Progenitor cell of endocrine pancreas (in vitro differentiated cells): ENCODE data around the gene RUNX1. TPM values are rescaled to one million over a fixed set of nuclear protein-coding genes. Genes with fewer than 3 reads are reported as not detected.

Source experiments
- DNase-seq: peaks from one replicate; pipeline ENCODE4 v3.0.0; 2021; ENCODE audit warnings: low spot score; ENCODE audit not compliant: unreplicated experiment
- H3K27ac Mint-ChIP-seq: 2 replicates; pipeline ENCODE4 v1.8.0; 2021; ENCODE audit warnings: mild to moderate bottlenecking, moderate library complexity, mixed read lengths
- H3K27me3 Mint-ChIP-seq: 2 replicates; pipeline ENCODE4 v1.8.0; 2021; ENCODE audit warnings: mixed read lengths
- H3K36me3 Mint-ChIP-seq: 2 replicates; pipeline ENCODE4 v1.8.0; 2022; ENCODE audit warnings: mixed read lengths; ENCODE audit not compliant: insufficient read depth
- H3K4me1 Mint-ChIP-seq: 2 replicates; pipeline ENCODE4 v1.8.0; 2021; ENCODE audit warnings: low read depth, mixed read lengths
- H3K4me3 Mint-ChIP-seq: 2 replicates; pipeline ENCODE4 v1.8.0; 2021; ENCODE audit warnings: low read depth, mild to moderate bottlenecking, moderate library complexity, mixed read lengths
- H3K9me3 Mint-ChIP-seq: 2 replicates; pipeline ENCODE4 v1.8.0; 2021; ENCODE audit warnings: low read depth, mixed read lengths
- CTCF ChIP-seq: fragments of 200-600 bp; sonication (generic); IDR thresholded peaks from one replicate; pipeline ENCODE4 v1.5.0; 2021; ENCODE audit warnings: antibody characterized with exemption, mild to moderate bottlenecking; ENCODE audit not compliant: unreplicated experiment
- total RNA-seq: library from RNA; stranded (reverse); gene quantifications from 2 replicates; pipeline ENCODE4 v1.2.1, GENCODE V29; 2021

Gene RUNX1
- total RNA-seq, 1 donor from 2014 or later, result 7.1 TPM

- Mint-ChIP-seq H3K4me3 (no peak overlapping the region), H3K9me3 (no peaks in the 10 kb centered on the region), H3K27me3 (peaks cover 9% of the 10 kb centered on the region), H3K27ac (no peak overlapping the region), H3K4me1 (peaks cover 3% of the 10 kb centered on the region), H3K36me3 (no peaks in the 10 kb centered on the region)
- DNase-seq, result no peak
- no peak for TF ChIP-seq CTCF
These were observed 209.9 kb downstream of the RUNX1 start for GRCh38 chr21:34838956-34839820.

DNA sequence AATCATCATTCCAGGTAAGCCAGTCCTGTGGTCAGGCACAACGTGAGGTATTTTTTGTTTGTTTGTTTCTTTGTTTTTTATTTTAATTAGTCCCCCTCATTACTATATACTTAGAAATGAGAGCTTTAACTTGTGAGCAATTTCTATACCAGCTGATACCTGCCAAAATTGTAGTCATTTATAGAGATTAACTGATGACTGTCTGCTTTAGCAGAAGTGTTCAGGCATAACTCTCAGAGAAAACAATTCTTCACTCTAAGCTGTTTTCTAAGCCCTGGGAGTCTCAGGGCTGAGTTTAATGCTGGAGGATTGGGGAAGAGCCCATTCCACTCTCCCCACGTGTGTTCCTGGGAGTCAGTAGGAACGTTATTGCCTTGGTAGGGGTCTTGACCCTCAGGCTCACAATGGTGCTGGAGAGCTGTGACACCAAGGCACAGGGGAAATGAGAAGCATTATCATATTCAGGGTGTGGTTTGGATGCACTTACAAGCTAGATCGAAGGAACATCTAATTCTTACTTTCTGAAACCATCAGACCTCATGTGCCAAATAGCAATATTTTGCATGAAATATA is 212.1 kb downstream of the RUNX1 start:
- DNase-seq, result no peak
- Mint-ChIP-seq H3K36me3 (no peaks in the 10 kb centered on the region), H3K27ac (no peak overlapping the region), H3K4me3 (no peak overlapping the region), H3K4me1 (no peaks in the 10 kb centered on the region), H3K27me3 (peaks cover 5% of the 10 kb centered on the region), H3K9me3 (no peaks in the 10 kb centered on the region)
- no peak for TF ChIP-seq CTCF

- H3K9me3 Mint-ChIP-seq, result no peaks in the 10 kb centered on the region
- H3K4me3 Mint-ChIP-seq, result no peak overlapping the region
- no peak for TF ChIP-seq CTCF
- H3K27me3 Mint-ChIP-seq, result peaks cover 5% of the 10 kb centered on the region
- H3K4me1 Mint-ChIP-seq, result no peaks in the 10 kb centered on the region
- H3K36me3 Mint-ChIP-seq, result no peaks in the 10 kb centered on the region
- no peak overlapping the region for H3K27ac Mint-ChIP-seq
- DNase-seq, result no peak
These were observed 212.8 kb downstream of the RUNX1 start for GRCh38 chr21:34836103-34836932.

DNA sequence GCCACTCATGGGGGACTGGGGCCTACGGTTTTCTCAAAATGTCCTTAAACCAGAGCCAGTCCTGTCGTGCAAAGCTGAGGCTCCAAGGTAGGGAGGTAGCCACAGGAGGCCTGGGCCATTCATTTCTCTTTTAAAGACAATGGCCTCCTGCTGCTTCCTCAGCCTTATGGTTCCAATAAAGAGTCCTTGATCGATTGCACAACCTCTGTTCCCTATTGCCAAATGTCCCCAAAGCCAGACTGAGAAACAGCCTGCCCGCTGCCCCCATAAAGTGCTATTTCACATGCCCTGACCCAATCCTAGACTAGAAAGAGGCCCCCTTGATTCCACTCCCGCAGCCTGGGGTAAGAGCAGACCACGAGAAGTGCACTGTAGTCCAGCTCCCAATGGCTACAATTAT is 213.6 kb downstream of the RUNX1 start:
- no peak for DNase-seq
- Mint-ChIP-seq H3K4me1 (no peaks in the 10 kb centered on the region), H3K9me3 (no peaks in the 10 kb centered on the region), H3K36me3 (no peaks in the 10 kb centered on the region), H3K27ac (no peak overlapping the region), H3K27me3 (peaks cover 2% of the 10 kb centered on the region), H3K4me3 (no peak overlapping the region)
- no peak for TF ChIP-seq CTCF

DNA sequence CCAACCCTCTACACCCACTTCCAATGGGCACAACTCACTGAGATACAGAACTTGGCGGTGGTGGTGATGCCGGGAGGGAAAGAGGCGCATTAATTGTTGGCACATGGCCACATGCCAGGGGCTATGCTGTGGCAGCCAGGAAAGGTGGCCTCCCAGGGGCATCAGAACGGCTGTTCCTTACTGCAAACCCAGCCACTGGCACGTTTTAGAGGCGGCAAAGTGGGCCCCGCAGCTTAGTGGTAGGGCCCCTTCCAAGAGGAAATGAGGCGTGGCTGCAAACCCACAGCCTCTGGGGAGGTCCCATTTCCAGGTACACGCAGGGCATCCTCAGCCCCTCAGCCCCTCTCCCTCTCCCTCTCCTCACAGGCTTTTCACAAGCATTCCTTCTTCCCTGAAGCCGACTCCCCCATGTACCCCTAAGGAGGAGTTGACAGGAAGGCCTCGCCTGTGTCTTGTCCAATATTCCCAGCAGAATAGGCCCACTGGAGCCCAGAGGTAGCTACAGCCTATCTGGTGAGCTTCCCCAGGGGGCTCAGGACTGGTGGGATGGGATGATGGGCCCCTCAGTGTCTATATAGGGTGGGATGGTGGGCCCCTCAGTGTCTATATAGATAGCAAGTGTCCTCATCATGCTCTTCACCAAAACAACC is 214.1 kb downstream of the RUNX1 start:
- no peaks in the 10 kb centered on the region for H3K9me3 Mint-ChIP-seq
- H3K4me3 Mint-ChIP-seq, result no peak overlapping the region
- H3K4me1 Mint-ChIP-seq, result no peaks in the 10 kb centered on the region
- H3K27me3 Mint-ChIP-seq, result no peaks in the 10 kb centered on the region
- TF ChIP-seq CTCF, result no peak
- no peak overlapping the region for H3K27ac Mint-ChIP-seq
- no peaks in the 10 kb centered on the region for H3K36me3 Mint-ChIP-seq
- no peak for DNase-seq
